IPS-20b (cell line): ENCODE data around the gene A2M.

ENCODE experiments used
- H3K27ac ChIP-seq: one replicate; pipeline ENCODE4 v1.5.1; 2013; ENCODE audit warnings: low read length
- H3K27me3 ChIP-seq: 2 replicates; pipeline ENCODE4 v1.6.1; 2013; ENCODE audit warnings: mild to moderate bottlenecking, low read length, inconsistent platforms; ENCODE audit not compliant: insufficient read depth
- H3K36me3 ChIP-seq: 2 replicates; pipeline ENCODE4 v1.6.1; 2013; ENCODE audit warnings: low read depth, mild to moderate bottlenecking, inconsistent platforms, low read length, moderate library complexity; ENCODE audit not compliant: insufficient read depth
- H3K4me1 ChIP-seq: 2 replicates; pipeline ENCODE4 v1.6.1; 2013; ENCODE audit warnings: mild to moderate bottlenecking, control low read depth, inconsistent platforms, low read length, moderate library complexity; ENCODE audit not compliant: insufficient read depth
- H3K4me3 ChIP-seq: 2 replicates; pipeline ENCODE4 v1.5.1; 2013; ENCODE audit warnings: mild to moderate bottlenecking, low read length, inconsistent platforms
- H3K9ac ChIP-seq: 2 replicates; pipeline ENCODE4 v1.6.1; 2013; ENCODE audit warnings: low read depth, mild to moderate bottlenecking, inconsistent platforms, low read length, moderate library complexity
- H3K9me3 ChIP-seq: 2 replicates; pipeline ENCODE4 v1.6.1; 2013; ENCODE audit warnings: mild to moderate bottlenecking, low read depth, low read length, inconsistent platforms; ENCODE audit not compliant: insufficient read depth

Gene A2M

GRCh38 chr12:9114946-9115345 is 773 bp downstream of the A2M start:
- Histone ChIP-seq H3K27ac (no peak overlapping the region), H3K4me3 (no peak overlapping the region), H3K9me3 (no peaks in the 10 kb centered on the region), H3K27me3 (no peaks in the 10 kb centered on the region), H3K36me3 (no peaks in the 10 kb centered on the region), H3K4me1 (peaks cover 9% of the 10 kb centered on the region; the same call in 1 of the 2 replicates), H3K9ac (no peak overlapping the region)

GRCh38 chr12:9113987-9114309 is 1.8 kb downstream of the A2M start:
- no peaks in the 10 kb centered on the region for H3K9me3 ChIP-seq
- H3K27me3 ChIP-seq, result no peaks in the 10 kb centered on the region
- H3K27ac ChIP-seq, result no peak overlapping the region
- H3K4me1 ChIP-seq, result peaks cover 9% of the 10 kb centered on the region; the same call in 1 of the 2 replicates
- no peaks in the 10 kb centered on the region for H3K36me3 ChIP-seq
- H3K4me3 ChIP-seq, result no peak overlapping the region
- H3K9ac ChIP-seq, result no peak overlapping the region

GRCh38 chr12:9113296-9113986 is 2.3 kb downstream of the A2M start:
- no peaks in the 10 kb centered on the region for H3K27me3 ChIP-seq
- H3K27ac ChIP-seq, result no peak overlapping the region
- no peaks in the 10 kb centered on the region for H3K9me3 ChIP-seq
- H3K36me3 ChIP-seq, result no peaks in the 10 kb centered on the region
- peaks cover 9% of the 10 kb centered on the region; the same call in 1 of the 2 replicates for H3K4me1 ChIP-seq
- H3K9ac ChIP-seq, result no peak overlapping the region
- H3K4me3 ChIP-seq, result no peak overlapping the region

GRCh38 chr12:9112076-9112853 is 3.5 kb downstream of the A2M start:
- no peaks in the 10 kb centered on the region for H3K36me3 ChIP-seq
- peaks cover 9% of the 10 kb centered on the region; the same call in 1 of the 2 replicates for H3K4me1 ChIP-seq
- no peaks in the 10 kb centered on the region for H3K27me3 ChIP-seq
- H3K27ac ChIP-seq, result no peak overlapping the region
- H3K9me3 ChIP-seq, result no peaks in the 10 kb centered on the region
- no peak overlapping the region for H3K9ac ChIP-seq
- no peak overlapping the region for H3K4me3 ChIP-seq

- no peaks in the 10 kb centered on the region for H3K36me3 ChIP-seq
- no peak overlapping the region for H3K27ac ChIP-seq
- peaks cover 9% of the 10 kb centered on the region; the same call in 1 of the 2 replicates for H3K4me1 ChIP-seq
- H3K9ac ChIP-seq, result no peak overlapping the region
- no peaks in the 10 kb centered on the region for H3K27me3 ChIP-seq
- no peaks in the 10 kb centered on the region for H3K9me3 ChIP-seq
- no peak overlapping the region for H3K4me3 ChIP-seq
These were observed 4.2 kb downstream of the A2M start for GRCh38 chr12:9111525-9111924.

GRCh38 chr12:9109737-9110491 is 5.8 kb downstream of the A2M start:
- H3K36me3 ChIP-seq, result no peaks in the 10 kb centered on the region
- no peaks in the 10 kb centered on the region for H3K4me1 ChIP-seq
- H3K9me3 ChIP-seq, result no peaks in the 10 kb centered on the region
- no peaks in the 10 kb centered on the region for H3K27me3 ChIP-seq
- H3K27ac ChIP-seq, result no peak overlapping the region
- H3K9ac ChIP-seq, result no peak overlapping the region
- no peak overlapping the region for H3K4me3 ChIP-seq

- Histone ChIP-seq H3K4me3 (no peak overlapping the region), H3K36me3 (no peaks in the 10 kb centered on the region), H3K27me3 (no peaks in the 10 kb centered on the region), H3K4me1 (no peaks in the 10 kb centered on the region), H3K9ac (no peak overlapping the region), H3K9me3 (no peaks in the 10 kb centered on the region), H3K27ac (no peak overlapping the region)
These were observed 6.6 kb downstream of the A2M start for GRCh38 chr12:9109213-9109522.

- Histone ChIP-seq H3K4me1 (no peaks in the 10 kb centered on the region), H3K4me3 (no peak overlapping the region), H3K9ac (no peak overlapping the region), H3K9me3 (no peaks in the 10 kb centered on the region), H3K27me3 (no peaks in the 10 kb centered on the region), H3K27ac (no peak overlapping the region), H3K36me3 (no peaks in the 10 kb centered on the region)
These were observed 7.1 kb downstream of the A2M start for GRCh38 chr12:9108504-9109212.

- Histone ChIP-seq H3K4me3 (no peak overlapping the region), H3K27ac (no peak overlapping the region), H3K9ac (no peak overlapping the region), H3K9me3 (no peaks in the 10 kb centered on the region), H3K27me3 (no peaks in the 10 kb centered on the region), H3K4me1 (no peaks in the 10 kb centered on the region), H3K36me3 (no peaks in the 10 kb centered on the region)
These were observed 8.2 kb downstream of the A2M start for GRCh38 chr12:9107542-9107873.

- Histone ChIP-seq H3K4me1 (no peaks in the 10 kb centered on the region), H3K27me3 (no peaks in the 10 kb centered on the region), H3K27ac (no peak overlapping the region), H3K9ac (no peak overlapping the region), H3K9me3 (no peaks in the 10 kb centered on the region), H3K36me3 (no peaks in the 10 kb centered on the region), H3K4me3 (no peak overlapping the region)
These were observed 8.8 kb downstream of the A2M start for GRCh38 chr12:9106610-9107541.

GRCh38 chr12:9106067-9106466 is 9.7 kb downstream of the A2M start:
- H3K4me3 ChIP-seq, result no peak overlapping the region
- no peaks in the 10 kb centered on the region for H3K27me3 ChIP-seq
- no peak overlapping the region for H3K9ac ChIP-seq
- H3K4me1 ChIP-seq, result no peaks in the 10 kb centered on the region
- H3K36me3 ChIP-seq, result no peaks in the 10 kb centered on the region
- no peak overlapping the region for H3K27ac ChIP-seq
- H3K9me3 ChIP-seq, result no peaks in the 10 kb centered on the region
